Epithelial cell of proximal tubule (primary cell): ENCODE data around the gene PAPOLA. TPM values are rescaled to one million over a fixed set of nuclear protein-coding genes. Genes with fewer than 3 reads are reported as not detected.

Source experiments
- DNase-seq: peaks from one replicate; pipeline ENCODE4 v3.0.0-alpha.2; 2011; ENCODE audit warnings: low read depth
- H3K4me3 ChIP-seq: 2 replicates; pipeline ENCODE4 v1.5.1; 2011; ENCODE audit warnings: low read depth, mild to moderate bottlenecking, low read length
- total RNA-seq: library from RNA; depleted of rRNA; stranded (reverse); fragments of >200 nt; gene quantifications from 2 replicates; pipeline ENCODE4 v1.2.3, GENCODE V29; 2015
- TF ChIP-seq, protein P1 (sequence below): conservative IDR thresholded peaks from 2 replicates; pipeline ENCODE4 v1.5.1; 2012; ENCODE audit warnings: low read depth, mild to moderate bottlenecking, low read length

The PAPOLA gene
- total RNA-seq, 1 donor from 2014 or later = 57.7 TPM

DNA sequence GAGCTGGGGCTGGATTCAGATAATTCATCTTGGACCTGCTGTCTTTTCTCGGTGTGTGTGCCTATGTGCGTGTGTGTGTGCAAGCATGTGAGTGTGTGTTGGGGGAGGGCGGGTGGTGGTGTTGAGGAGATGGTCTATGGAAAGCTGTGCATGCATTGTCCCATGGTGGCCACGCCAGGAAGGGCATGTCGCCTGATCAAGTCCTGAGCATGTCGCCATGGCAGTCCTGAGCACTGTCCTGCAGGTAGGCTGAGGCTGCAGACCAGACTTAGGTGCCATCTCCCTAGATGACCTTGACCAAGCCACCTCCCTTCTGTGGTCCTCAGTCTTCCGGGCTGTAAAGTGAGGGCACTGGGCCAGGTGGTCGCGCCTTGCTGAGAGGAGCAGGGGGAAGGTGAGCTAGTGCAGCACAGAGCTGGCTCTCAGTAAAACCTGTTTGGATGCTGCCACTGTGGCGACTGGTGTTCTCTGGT, 81.4 kb downstream of the PAPOLA start:
- TF ChIP-seq, protein P1, sequence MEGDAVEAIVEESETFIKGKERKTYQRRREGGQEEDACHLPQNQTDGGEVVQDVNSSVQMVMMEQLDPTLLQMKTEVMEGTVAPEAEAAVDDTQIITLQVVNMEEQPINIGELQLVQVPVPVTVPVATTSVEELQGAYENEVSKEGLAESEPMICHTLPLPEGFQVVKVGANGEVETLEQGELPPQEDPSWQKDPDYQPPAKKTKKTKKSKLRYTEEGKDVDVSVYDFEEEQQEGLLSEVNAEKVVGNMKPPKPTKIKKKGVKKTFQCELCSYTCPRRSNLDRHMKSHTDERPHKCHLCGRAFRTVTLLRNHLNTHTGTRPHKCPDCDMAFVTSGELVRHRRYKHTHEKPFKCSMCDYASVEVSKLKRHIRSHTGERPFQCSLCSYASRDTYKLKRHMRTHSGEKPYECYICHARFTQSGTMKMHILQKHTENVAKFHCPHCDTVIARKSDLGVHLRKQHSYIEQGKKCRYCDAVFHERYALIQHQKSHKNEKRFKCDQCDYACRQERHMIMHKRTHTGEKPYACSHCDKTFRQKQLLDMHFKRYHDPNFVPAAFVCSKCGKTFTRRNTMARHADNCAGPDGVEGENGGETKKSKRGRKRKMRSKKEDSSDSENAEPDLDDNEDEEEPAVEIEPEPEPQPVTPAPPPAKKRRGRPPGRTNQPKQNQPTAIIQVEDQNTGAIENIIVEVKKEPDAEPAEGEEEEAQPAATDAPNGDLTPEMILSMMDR = no peak
- no peak for DNase-seq

DNA sequence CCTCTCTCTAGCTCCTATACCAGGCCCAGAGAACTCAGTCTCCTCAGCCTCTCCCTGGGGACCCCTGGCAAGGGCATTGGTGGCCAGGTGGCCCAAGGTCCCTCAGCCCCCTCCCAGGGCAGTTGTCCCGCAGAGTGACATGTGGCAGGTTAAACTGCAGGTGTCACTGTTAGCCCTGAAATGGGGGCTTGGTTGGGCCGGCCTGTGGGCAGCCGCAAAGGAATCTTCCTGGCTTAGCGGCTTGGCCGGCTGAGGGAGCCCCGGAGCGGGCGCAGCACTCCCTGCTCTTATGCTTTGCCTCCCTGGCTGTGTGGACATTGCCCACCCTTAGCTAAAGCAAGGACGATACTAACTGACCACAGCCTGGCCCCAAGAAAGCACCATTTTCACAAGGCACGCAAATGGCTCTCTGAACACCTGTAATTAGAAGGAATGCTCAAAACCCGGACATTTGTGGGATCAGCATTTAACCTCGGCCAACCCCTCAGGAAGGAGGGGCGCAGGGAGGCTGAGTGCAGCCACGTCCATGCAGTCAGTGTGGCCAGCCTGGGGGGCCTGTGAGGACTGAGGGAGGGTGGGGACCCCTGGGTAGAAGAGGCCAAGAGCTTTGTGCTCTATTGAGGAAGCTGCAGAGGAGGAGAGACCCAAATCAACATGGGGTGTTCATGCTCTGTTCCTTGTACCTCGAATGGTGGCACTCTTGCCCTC, 82.2 kb downstream of the PAPOLA start:
- TF ChIP-seq, protein P1 = peak; percentile 58
- H3K4me3 ChIP-seq = no peak overlapping the region
- DNase-seq = no peak

More for the DNA sequence above, 81.4 kb downstream of the PAPOLA start:
- no peak overlapping the region for H3K4me3 ChIP-seq

DNA sequence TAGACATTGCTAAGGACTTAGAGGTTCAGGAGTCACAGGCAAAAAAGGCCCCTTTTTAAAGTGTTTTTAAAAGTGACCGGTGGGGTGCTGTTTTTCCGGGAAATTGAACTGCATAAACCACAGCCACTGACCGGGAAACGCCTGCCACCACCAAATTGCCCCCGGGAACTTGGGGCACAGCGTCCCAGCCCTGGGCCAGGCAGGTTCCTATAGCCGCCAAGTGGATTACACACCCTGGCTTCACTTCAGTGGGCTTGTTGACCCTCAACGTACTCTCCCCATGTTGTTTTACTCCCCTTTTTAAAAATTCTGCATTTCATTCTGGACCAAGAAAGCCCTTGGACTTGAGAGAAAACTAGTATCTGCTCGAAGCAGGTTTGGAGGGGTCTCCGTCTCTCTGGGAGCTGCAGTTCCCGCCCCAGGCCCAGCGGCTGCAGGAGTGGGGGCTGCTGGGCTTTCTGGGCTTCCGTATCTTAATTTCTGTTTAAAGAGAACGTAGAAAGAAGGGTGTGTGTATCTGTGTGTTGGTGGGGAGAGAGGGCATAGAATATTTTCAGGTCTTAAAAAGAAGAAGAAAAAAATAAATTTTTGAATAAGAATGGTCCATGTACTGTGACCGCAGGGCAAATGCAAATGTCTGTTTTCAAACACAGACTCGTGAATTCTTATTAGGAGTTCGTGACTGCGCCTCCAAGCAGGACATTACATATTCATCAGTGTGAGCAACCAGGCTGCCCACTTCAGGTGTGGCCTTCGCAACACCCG, 82.9 kb downstream of the PAPOLA start:
- TF ChIP-seq, protein P1 = no peak
- DNase-seq = no peak
- H3K4me3 ChIP-seq = no peak overlapping the region

DNA sequence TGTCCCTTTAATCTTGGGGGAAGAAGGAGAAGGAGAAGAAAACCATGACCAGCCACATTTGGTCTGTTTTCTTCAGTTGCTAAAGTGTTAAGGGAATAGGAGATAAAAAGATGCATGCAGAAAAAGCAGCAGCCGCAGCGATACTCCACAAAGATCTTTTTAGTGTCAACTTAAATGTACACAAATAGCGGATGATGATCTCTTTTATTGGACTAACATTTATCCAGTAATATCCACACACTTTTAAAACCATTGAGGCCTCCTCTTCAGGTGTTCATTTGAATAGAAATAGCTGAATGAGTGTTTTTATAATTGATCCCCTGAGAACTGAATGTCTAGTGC, 83.5 kb downstream of the PAPOLA start:
- H3K4me3 ChIP-seq = no peak overlapping the region
- no peak for DNase-seq
- TF ChIP-seq, protein P1 = no peak

DNA sequence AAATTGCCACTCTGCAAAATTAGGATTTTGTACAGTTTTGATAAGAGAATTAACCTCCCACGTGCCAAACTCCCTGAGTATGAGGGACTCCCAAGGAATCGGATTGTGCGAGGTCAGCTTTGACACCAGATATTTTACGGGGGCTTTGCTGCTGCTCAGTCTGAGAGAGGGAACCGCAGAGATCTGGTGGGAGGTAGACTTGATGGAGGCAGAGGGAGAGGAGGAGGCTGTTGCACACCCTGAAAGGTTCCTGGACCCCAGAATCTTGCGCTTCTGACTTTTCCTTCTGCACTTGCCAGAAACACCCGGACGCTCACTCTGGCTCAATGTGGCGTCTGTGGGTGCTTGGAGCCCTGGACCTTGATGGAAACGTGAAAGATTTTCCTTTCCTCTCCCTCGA, 83.9 kb downstream of the PAPOLA start:
- no peak overlapping the region for H3K4me3 ChIP-seq
- TF ChIP-seq, protein P1 = no peak
- DNase-seq = no peak

DNA sequence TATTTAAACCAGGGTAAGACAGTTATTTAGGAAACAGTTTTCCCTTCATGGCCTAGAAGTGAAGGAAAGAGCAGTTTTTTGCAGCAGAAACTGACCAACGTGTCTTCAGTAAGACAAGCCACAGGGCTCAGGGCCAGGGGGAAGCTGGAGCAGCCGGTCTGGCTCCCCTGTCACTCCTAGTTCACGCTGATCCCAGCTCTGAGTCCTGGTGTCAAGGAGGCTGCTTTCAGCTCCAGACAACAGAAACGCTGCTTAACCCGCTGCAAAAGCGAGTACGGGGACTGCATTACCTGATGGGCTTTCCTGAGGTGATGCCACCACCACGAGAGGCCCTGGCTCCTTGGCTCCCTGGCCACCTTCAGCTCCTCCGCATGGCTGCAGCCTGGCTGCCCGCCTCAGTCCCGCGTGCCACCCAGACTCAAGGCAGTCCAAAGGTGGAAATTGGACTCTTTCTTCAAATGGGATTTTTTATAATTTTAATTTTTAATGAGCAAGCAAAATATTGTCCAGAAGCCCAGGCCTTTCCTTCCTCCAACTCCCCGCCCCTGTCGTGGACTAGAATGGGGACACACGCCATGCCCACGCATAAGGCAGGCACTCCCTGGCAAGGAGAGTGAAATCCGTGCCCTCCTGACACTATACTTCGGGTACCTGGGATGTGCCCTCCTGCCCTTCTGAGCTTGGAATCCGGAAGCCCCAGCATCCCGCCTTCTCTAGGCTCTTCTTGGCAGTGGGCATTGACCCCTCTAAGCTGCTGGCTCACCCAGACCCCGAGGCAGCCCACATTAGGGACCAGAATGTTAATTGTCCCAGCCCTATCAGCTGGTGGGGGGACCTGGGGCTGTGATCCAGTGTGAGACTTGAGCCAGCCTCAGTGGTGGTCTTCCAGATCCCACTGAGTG, 85.0 kb downstream of the PAPOLA start:
- DNase-seq = no peak
- H3K4me3 ChIP-seq = no peak overlapping the region
- TF ChIP-seq, protein P1 = no peak
